Stimulated activated CD8-positive, alpha-beta memory T cell treated with anti-CD3 and anti-CD28 coated beads, Interleukin-4, amount 100 ng/mL, for 48 hours (primary cell): ENCODE measurements around the gene PRAMEF20.
"Not testable (repeated sequence)": the region's sequence is repeated elsewhere in the genome, so short reads cannot be mapped to it uniquely, and the experiment has no call there.

ENCODE experiments used
- DNase-seq: peaks from one replicate; pipeline ENCODE4 v3.0.0-alpha.2; 2020

The PRAMEF20 gene

GRCh38 chr1:13410150-13410549 lies at the start of gene PRAMEF20:
PRAMEF20 (plus strand) TSS chr1:13410450; CDS start chr1:13416355, 5,905 bp downstream.
- not testable (repeated sequence) for DNase-seq

- not testable (repeated sequence) for DNase-seq
These were observed 47.9 kb upstream of the PRAMEF20 start for GRCh38 chr1:13362364-13362763.

- DNase-seq, result not testable (repeated sequence)
These were observed 45.3 kb upstream of the PRAMEF20 start for GRCh38 chr1:13364928-13365327.

- DNase-seq, result not testable (repeated sequence)
These were observed 43.7 kb upstream of the PRAMEF20 start for GRCh38 chr1:13366536-13366935.

- DNase-seq, result peak; percentile 69
These were observed 41.7 kb upstream of the PRAMEF20 start for GRCh38 chr1:13368544-13368943.

GRCh38 chr1:13378983-13379382 lies 31.3 kb upstream of the PRAMEF20 start:
- DNase-seq, result not testable (repeated sequence)

- not testable (repeated sequence) for DNase-seq
These were observed 29.9 kb upstream of the PRAMEF20 start for GRCh38 chr1:13380380-13380779.

- DNase-seq, result not testable (repeated sequence)
These were observed 20.9 kb upstream of the PRAMEF20 start, which contains the start of gene PRAMEF17 for GRCh38 chr1:13389332-13389731. PRAMEF17 (plus strand) TSS chr1:13389632; CDS start chr1:13389658, 26 bp downstream.

- not testable (repeated sequence) for DNase-seq
These were observed 17.2 kb upstream of the PRAMEF20 start for GRCh38 chr1:13393004-13393403.

- not testable (repeated sequence) for DNase-seq
These were observed 15.5 kb upstream of the PRAMEF20 start for GRCh38 chr1:13394761-13395160.

GRCh38 chr1:13395311-13395710 lies 14.9 kb upstream of the PRAMEF20 start:
- DNase-seq, result not testable (repeated sequence)

- no peak for DNase-seq
These were observed 2.4 kb upstream of the PRAMEF20 start for GRCh38 chr1:13407811-13408210.

- DNase-seq, result no peak
These were observed 20.2 kb downstream of the PRAMEF20 start for GRCh38 chr1:13430495-13430894.

GRCh38 chr1:13432251-13432650 lies 22.0 kb downstream of the PRAMEF20 start:
- DNase-seq, result no peak

- not testable (repeated sequence) for DNase-seq
These were observed 23.6 kb downstream of the PRAMEF20 start for GRCh38 chr1:13433694-13434358.

- no peak for DNase-seq
These were observed 25.2 kb downstream of the PRAMEF20 start for GRCh38 chr1:13435458-13435857.

- not testable (repeated sequence) for DNase-seq
These were observed 29.0 kb downstream of the PRAMEF20 start for GRCh38 chr1:13439104-13439783.

- no peak for DNase-seq
These were observed 33.2 kb downstream of the PRAMEF20 start for GRCh38 chr1:13443335-13443979.

- DNase-seq, result no peak
These were observed 40.0 kb downstream of the PRAMEF20 start for GRCh38 chr1:13450204-13450603.

- DNase-seq, result no peak
These were observed 41.2 kb downstream of the PRAMEF20 start for GRCh38 chr1:13451399-13451965.

- no peak for DNase-seq
These were observed 46.8 kb downstream of the PRAMEF20 start for GRCh38 chr1:13456904-13457532.

- no peak for DNase-seq
These were observed 51.7 kb downstream of the PRAMEF20 start for GRCh38 chr1:13461977-13462376.

GRCh38 chr1:13462682-13463081 lies 52.4 kb downstream of the PRAMEF20 start:
- DNase-seq, result no peak
